ENCODE data around the gene SCRT2.

SCRT2 gene

GRCh38 chr20:676967-677366, 1.4 kb upstream of the SCRT2 start:
- DNase-seq (ENCODE audit: low spot score) = no peak
- TF ChIP-seq, protein P1, sequence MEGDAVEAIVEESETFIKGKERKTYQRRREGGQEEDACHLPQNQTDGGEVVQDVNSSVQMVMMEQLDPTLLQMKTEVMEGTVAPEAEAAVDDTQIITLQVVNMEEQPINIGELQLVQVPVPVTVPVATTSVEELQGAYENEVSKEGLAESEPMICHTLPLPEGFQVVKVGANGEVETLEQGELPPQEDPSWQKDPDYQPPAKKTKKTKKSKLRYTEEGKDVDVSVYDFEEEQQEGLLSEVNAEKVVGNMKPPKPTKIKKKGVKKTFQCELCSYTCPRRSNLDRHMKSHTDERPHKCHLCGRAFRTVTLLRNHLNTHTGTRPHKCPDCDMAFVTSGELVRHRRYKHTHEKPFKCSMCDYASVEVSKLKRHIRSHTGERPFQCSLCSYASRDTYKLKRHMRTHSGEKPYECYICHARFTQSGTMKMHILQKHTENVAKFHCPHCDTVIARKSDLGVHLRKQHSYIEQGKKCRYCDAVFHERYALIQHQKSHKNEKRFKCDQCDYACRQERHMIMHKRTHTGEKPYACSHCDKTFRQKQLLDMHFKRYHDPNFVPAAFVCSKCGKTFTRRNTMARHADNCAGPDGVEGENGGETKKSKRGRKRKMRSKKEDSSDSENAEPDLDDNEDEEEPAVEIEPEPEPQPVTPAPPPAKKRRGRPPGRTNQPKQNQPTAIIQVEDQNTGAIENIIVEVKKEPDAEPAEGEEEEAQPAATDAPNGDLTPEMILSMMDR (IDR thresholded peaks at IDR 0.05; ENCODE audit: extremely low read depth, insufficient read depth, missing control alignments) = no peak
- in situ Hi-C loops (cut with MboI; ENCODE audit: low pct_unique_long_range_greater_than_20kb, low sequenced_read_pairs, unreplicated experiment) = no loop called here

GRCh38 chr20:676315-676937, 824 bp upstream of the SCRT2 start:
- TF ChIP-seq, protein P1 (IDR thresholded peaks at IDR 0.05; ENCODE audit: extremely low read depth, insufficient read depth, missing control alignments) = no peak
- in situ Hi-C loops (cut with MboI; ENCODE audit: low pct_unique_long_range_greater_than_20kb, low sequenced_read_pairs, unreplicated experiment) = no loop called here
- no peak for DNase-seq (ENCODE audit: low spot score)

- in situ Hi-C loops (cut with MboI; ENCODE audit: low pct_unique_long_range_greater_than_20kb, low sequenced_read_pairs, unreplicated experiment) = no loop called here
- no peak for DNase-seq (ENCODE audit: low spot score)
Measured at GRCh38 chr20:675033-675452, 559 bp downstream of the SCRT2 start.

DNA sequence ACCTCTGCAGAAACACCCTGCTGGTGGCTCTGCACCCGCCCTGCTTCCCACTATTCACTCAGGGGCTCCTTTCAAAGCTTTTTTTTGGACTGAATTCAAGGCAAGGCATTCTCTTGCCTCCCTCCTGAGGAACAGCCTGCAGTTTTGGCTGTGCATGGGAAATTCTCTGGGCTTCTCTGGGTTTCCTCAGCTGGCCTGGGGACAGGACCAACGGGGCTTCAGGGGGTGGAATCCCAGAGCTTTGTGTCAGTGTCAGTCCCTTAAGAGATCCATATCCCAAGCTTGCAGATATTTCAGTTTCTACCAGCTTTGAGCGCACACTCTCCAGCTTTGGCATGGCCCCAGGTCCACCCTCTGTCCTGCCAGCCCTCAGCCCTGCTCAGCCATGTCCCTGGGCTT, 2.0 kb downstream of the SCRT2 start:
- no peak for DNase-seq (ENCODE audit: low spot score)
- in situ Hi-C loops (cut with MboI; ENCODE audit: low pct_unique_long_range_greater_than_20kb, low sequenced_read_pairs, unreplicated experiment) = no loop called here
- TF ChIP-seq, protein P1 (IDR thresholded peaks at IDR 0.05; ENCODE audit: extremely low read depth, insufficient read depth, missing control alignments) = no peak

More at GRCh38 chr20:675033-675452, 559 bp downstream of the SCRT2 start:
- TF ChIP-seq, protein P1 (IDR thresholded peaks at IDR 0.05; ENCODE audit: extremely low read depth, insufficient read depth, missing control alignments) = no peak

DNA sequence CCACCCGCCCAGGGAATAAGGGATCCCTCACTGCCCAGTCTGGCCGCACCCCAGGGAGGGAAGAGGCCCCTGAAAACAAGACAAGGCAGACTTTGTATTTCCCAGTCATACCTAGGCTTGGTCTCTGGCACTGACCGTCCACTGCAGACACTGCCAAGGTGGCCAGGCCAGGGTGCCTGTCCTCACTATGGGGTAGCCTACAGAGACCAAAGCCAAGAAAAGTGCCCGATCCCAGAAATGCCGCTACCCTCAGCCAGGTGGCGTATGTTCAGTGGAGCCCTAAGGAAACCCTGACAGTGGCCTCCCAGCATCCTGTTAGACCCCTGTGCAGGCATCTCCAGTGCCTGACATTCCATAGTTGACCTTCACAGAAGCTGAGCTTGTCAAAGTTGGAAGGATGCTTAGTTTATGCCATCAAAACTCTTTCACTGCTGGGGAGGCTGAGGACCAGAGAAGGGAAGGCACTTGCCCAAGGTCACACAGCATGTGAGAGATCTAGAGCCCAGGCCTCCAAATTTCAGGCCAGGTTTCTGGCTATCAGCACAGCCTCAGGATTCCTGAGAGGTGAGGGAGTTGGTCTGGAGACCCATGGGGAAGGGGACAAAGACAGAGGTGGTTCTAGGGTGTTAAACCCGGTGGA, 2.5 kb downstream of the SCRT2 start:
- no peak for DNase-seq (ENCODE audit: low spot score)
- TF ChIP-seq, protein P1 (IDR thresholded peaks at IDR 0.05; ENCODE audit: extremely low read depth, insufficient read depth, missing control alignments) = peak; percentile 12
- in situ Hi-C loops (cut with MboI; ENCODE audit: low pct_unique_long_range_greater_than_20kb, low sequenced_read_pairs, unreplicated experiment) = no loop called here

- DNase-seq (ENCODE audit: low spot score) = no peak
- TF ChIP-seq, protein P1 (IDR thresholded peaks at IDR 0.05; ENCODE audit: extremely low read depth, insufficient read depth, missing control alignments) = no peak
- in situ Hi-C loops (cut with MboI; ENCODE audit: low pct_unique_long_range_greater_than_20kb, low sequenced_read_pairs, unreplicated experiment) = no loop called here
Measured at GRCh38 chr20:671252-672030, 4.2 kb downstream of the SCRT2 start.
